HepG2 (cell line): ENCODE results near the gene DNAI2.

ENCODE experiments used
- BCLAF1 ChIP-seq: fragments of 450-650 bp; IDR thresholded peaks from 2 replicates; pipeline ENCODE4 v1.6.1; 2017; ENCODE audit warnings: mild to moderate bottlenecking
- DBP ChIP-seq: sonication (generic); formaldehyde crosslinking; IDR thresholded peaks from 2 replicates; pipeline ENCODE4 v1.4.0; 2020; ENCODE audit warnings: missing genetic modification reagents; ENCODE audit errors: not compliant biosample characterization
- SRF ChIP-seq: IDR thresholded peaks from 2 replicates; pipeline ENCODE4 v1.6.1; 2011; ENCODE audit warnings: mild to moderate bottlenecking, low read depth, low read length, moderate library complexity

GRCh38 chr17:74276541-74277009 is 2.5 kb downstream of the DNAI2 start:
- TF ChIP-seq BCLAF1 (no peak), SRF (no peak), DBP (CRISPR knock-in tag) (no peak)
